Smooth muscle cell (in vitro differentiated cells): ENCODE measurements around the gene CDK8. TPM values are rescaled to one million over a fixed set of nuclear protein-coding genes. Genes with fewer than 3 reads are reported as not detected.

Source experiments
- DNase-seq: peaks from one replicate; lab custom pipeline; 2025; ENCODE audit not compliant: unreplicated experiment; lab: John Stamatoyannopoulos, UW
- H2AFZ ChIP-seq: fragments of 200-600 bp; sonication (generic); 2 replicates; pipeline ENCODE4 v1.6.0; 2016; ENCODE audit warnings: antibody characterized with exemption, low read depth, mild to moderate bottlenecking
- H3F3A ChIP-seq: fragments of 200-600 bp; sonication (generic); 2 replicates; pipeline ENCODE4 v1.6.0; 2017; ENCODE audit warnings: antibody characterized with exemption, low read depth
- H3K27ac ChIP-seq: fragments of 200-600 bp; sonication (generic); 2 replicates; pipeline ENCODE4 v1.5.1; 2016; ENCODE audit warnings: low read depth, mild to moderate bottlenecking
- H3K27me3 ChIP-seq: fragments of 200-600 bp; sonication (generic); 2 replicates; pipeline ENCODE4 v1.6.1; 2016; ENCODE audit warnings: low read depth, mild to moderate bottlenecking
- H3K36me3 ChIP-seq: fragments of 200-600 bp; sonication (generic); 2 replicates; pipeline ENCODE4 v1.5.1; 2016; ENCODE audit warnings: low read depth
- H3K4me1 ChIP-seq: fragments of 200-600 bp; sonication (generic); 2 replicates; pipeline ENCODE4 v1.5.1; 2016; ENCODE audit warnings: low read depth
- H3K4me2 ChIP-seq: fragments of 200-600 bp; sonication (generic); 2 replicates; pipeline ENCODE4 v1.6.0; 2016; ENCODE audit warnings: mild to moderate bottlenecking
- H3K4me3 ChIP-seq: fragments of 200-600 bp; sonication (generic); 2 replicates; pipeline ENCODE4 v1.5.1; 2016; ENCODE audit warnings: mild to moderate bottlenecking
- H3K79me2 ChIP-seq: fragments of 200-600 bp; sonication (generic); 2 replicates; pipeline ENCODE4 v1.6.0; 2016; ENCODE audit warnings: low read depth, mild to moderate bottlenecking
- H3K9ac ChIP-seq: fragments of 200-600 bp; sonication (generic); 2 replicates; pipeline ENCODE4 v1.6.0; 2016; ENCODE audit warnings: low read depth
- H3K9me3 ChIP-seq: fragments of 200-600 bp; sonication (generic); replicated peaks from 2 replicates; pipeline ENCODE4 v1.5.1; 2016; ENCODE audit warnings: low read depth
- H4K20me1 ChIP-seq: fragments of 200-600 bp; sonication (generic); 2 replicates; pipeline ENCODE4 v1.6.0; 2016; ENCODE audit warnings: low read depth
- WGBS: methylation state at CpG from one replicate; pipeline ENCODE4 v1.1.7; 2016; ENCODE audit warnings: low lambda C conversion rate; 5-methylcytosine and 5-hydroxymethylcytosine counted together
- polyA plus RNA-seq: library from polyadenylated mRNA; unstranded; fragments of >200 nt; fragmentation: Nextera tagmentation; extraction: Ambion mirVana; gene quantifications from 2 replicates; pipeline ENCODE4 v1.2.1, GENCODE V29; 2016
- total RNA-seq: library from RNA; depleted of rRNA; stranded (reverse); fragments of >200 nt; gene quantifications from 2 replicates; pipeline ENCODE4 v1.2.3, GENCODE V29; 2014
- TF ChIP-seq, protein P1 (sequence below): fragments of 200-600 bp; sonication (generic); IDR thresholded peaks from 2 replicates; pipeline ENCODE4 v1.5.1; 2017; ENCODE audit warnings: borderline replicate concordance, mild to moderate bottlenecking, antibody characterized with exemption; ENCODE audit not compliant: insufficient read depth, poor library complexity, severe bottlenecking

The CDK8 gene
- total and polyA plus RNA-seq, 2 experiments from 2014 or later: 12.6 to 45.4 TPM

DNA sequence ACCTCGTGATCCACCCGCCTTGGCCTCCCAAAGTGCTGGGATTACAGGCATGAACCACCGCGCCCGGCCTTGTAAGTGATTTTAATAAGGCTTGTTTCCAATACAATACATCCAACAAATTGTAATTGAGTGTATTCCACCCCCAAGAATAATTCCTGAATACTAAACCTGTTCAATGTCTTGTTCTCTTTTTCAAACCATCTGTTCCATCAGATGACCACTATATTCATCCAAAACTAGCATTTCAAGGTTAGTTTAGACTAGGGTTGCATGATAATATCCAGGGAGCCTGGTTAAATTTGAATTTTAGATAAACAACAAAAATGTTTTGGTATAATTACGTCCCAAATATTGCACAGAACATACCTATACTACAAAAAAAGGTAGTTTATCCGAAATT is 168.1 kb downstream of the CDK8 start:
- Histone ChIP-seq H3K79me2 (no peaks in the 10 kb centered on the region), H3K27ac (no peak overlapping the region), H3K4me2 (no peak overlapping the region), H3K27me3 (no peaks in the 10 kb centered on the region), H3K4me3 (no peak overlapping the region), H3K9ac (no peak overlapping the region), H3K9me3 (no peaks in the 10 kb centered on the region), H3K36me3 (no peaks in the 10 kb centered on the region), H3K4me1 (peaks cover 8% of the 10 kb centered on the region), H3F3A (peaks cover 16% of the 10 kb centered on the region), H4K20me1 (no peaks in the 10 kb centered on the region), H2AFZ (no peak overlapping the region)
- TF ChIP-seq, protein P1, sequence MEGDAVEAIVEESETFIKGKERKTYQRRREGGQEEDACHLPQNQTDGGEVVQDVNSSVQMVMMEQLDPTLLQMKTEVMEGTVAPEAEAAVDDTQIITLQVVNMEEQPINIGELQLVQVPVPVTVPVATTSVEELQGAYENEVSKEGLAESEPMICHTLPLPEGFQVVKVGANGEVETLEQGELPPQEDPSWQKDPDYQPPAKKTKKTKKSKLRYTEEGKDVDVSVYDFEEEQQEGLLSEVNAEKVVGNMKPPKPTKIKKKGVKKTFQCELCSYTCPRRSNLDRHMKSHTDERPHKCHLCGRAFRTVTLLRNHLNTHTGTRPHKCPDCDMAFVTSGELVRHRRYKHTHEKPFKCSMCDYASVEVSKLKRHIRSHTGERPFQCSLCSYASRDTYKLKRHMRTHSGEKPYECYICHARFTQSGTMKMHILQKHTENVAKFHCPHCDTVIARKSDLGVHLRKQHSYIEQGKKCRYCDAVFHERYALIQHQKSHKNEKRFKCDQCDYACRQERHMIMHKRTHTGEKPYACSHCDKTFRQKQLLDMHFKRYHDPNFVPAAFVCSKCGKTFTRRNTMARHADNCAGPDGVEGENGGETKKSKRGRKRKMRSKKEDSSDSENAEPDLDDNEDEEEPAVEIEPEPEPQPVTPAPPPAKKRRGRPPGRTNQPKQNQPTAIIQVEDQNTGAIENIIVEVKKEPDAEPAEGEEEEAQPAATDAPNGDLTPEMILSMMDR: no peak
- DNase-seq: no peak
- WGBS: 97% methylated on average over 7 of the region's 7 CpGs

DNA sequence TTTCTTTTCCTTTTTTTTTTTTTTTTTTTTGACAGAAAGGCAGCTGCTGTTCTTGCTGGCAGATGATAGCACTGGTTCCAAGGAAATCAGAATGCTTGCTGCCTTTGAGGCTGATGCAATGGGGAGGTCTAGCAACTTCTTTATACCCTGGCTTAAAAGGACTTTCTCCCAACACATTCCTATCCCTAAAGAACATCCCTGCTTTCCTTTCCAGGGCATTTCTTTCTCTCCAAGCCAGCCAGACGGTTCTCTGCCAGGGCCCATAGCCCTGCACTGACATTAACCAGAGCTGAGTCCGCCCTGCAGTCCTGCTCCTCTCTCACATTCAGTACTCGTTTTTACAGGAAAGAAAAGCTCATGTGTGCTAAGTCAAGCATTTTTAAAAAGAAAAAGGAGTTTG is 169.7 kb downstream of the CDK8 start:
- DNase-seq: no peak
- 11% methylated on average over 3 of the region's 3 CpGs for WGBS

DNA sequence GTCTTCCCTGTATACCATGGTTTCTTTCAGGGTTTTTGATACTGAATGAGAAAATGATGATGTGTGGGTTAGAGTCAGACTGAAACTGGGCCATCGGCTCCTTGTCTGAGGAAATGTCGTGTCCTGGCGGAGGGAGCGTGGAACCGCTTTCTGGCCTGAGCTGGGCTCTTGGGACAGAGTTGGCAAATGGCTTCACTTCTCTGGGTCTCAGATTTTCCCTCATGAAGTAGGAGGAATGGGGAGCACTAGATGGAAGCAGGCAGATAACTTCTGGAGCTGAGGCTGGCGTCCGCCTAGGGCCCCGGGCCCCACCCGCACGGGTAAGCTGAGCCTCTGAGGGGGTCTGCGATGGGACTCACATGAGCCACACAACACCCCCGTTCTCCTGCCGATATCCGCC is 170.3 kb downstream of the CDK8 start:
- no peaks in the 10 kb centered on the region for H3K27me3 ChIP-seq
- no peak overlapping the region for H3K4me2 ChIP-seq
- no peaks in the 10 kb centered on the region for H3K9me3 ChIP-seq
- peaks cover 16% of the 10 kb centered on the region for H3F3A ChIP-seq
- no peak overlapping the region for H2AFZ ChIP-seq
- no peak overlapping the region for H3K9ac ChIP-seq
- WGBS: 90% methylated on average over 14 of the region's 14 CpGs
- no peaks in the 10 kb centered on the region for H3K79me2 ChIP-seq
- no peak for DNase-seq
- H3K27ac ChIP-seq: no peak overlapping the region
- peaks cover 8% of the 10 kb centered on the region for H3K4me1 ChIP-seq
- H3K4me3 ChIP-seq: no peak overlapping the region
- no peaks in the 10 kb centered on the region for H4K20me1 ChIP-seq
- no peaks in the 10 kb centered on the region for H3K36me3 ChIP-seq
- TF ChIP-seq, protein P1: no peak

More for the DNA sequence above, 169.7 kb downstream of the CDK8 start:
- no peaks in the 10 kb centered on the region for H3K79me2 ChIP-seq
- peaks cover 8% of the 10 kb centered on the region for H3K4me1 ChIP-seq
- H4K20me1 ChIP-seq: no peaks in the 10 kb centered on the region
- no peak overlapping the region for H2AFZ ChIP-seq
- H3K9me3 ChIP-seq: no peaks in the 10 kb centered on the region
- no peak overlapping the region for H3K27ac ChIP-seq
- H3K9ac ChIP-seq: no peak overlapping the region
- TF ChIP-seq, protein P1: no peak
- peak overlapping the region; percentile 44 for H3K4me2 ChIP-seq
- no peak overlapping the region for H3K4me3 ChIP-seq
- H3K36me3 ChIP-seq: no peaks in the 10 kb centered on the region
- no peaks in the 10 kb centered on the region for H3K27me3 ChIP-seq
- H3F3A ChIP-seq: peaks cover 16% of the 10 kb centered on the region

DNA sequence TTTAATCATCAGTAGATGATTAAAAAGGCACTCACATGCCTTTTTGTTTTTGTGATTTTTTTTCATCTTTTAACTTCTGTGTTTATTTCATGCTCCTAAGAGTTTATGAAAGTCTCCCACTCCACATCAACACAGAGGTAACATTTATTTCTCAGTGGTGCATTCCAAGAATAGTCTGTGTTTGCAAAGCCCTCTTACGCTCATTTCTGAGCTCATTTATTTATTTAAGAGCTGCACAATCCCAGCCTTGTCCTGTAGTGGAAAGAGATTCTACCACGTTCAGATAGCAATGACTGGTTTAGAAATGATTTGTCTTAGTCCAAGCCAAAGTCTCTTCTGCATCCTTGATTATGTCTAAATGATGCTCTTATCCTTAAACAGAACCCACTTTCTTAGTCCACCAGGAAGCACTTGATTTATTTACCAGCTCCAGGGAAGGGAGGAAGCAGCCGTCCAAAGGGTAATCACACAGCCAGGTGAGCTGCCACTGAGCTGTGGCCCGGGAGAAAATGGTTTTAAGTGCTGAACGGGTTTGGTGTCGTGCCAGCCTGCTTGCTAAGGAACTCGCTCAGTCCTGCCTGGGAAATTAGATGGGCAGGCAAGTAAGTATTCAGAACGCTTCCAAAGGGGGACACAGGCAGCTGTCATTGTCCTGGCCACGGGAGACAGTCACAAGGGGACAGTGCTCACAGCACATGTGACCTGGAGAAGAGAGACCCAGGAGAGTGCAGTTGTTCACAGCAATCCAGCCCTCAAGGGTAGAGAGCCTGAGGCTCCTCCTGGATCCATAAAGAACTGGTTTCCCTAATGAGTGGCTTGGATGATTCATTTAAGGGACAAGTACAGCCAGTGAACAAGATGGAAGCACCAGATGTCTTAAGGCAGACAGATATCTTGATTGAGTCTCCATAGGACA is 171.8 kb downstream of the CDK8 start:
- H3K4me1 ChIP-seq: peaks cover 8% of the 10 kb centered on the region
- no peak overlapping the region for H2AFZ ChIP-seq
- H3K27ac ChIP-seq: no peak overlapping the region
- H3K9ac ChIP-seq: no peak overlapping the region
- no peaks in the 10 kb centered on the region for H3K9me3 ChIP-seq
- no peaks in the 10 kb centered on the region for H3K79me2 ChIP-seq
- no peak for DNase-seq
- H3K27me3 ChIP-seq: no peaks in the 10 kb centered on the region
- 59% methylated on average over 9 of the region's 9 CpGs for WGBS
- H3K36me3 ChIP-seq: no peaks in the 10 kb centered on the region
- peaks cover 16% of the 10 kb centered on the region for H3F3A ChIP-seq
- H4K20me1 ChIP-seq: no peaks in the 10 kb centered on the region
- TF ChIP-seq, protein P1: no peak
- H3K4me3 ChIP-seq: no peak overlapping the region
- peak overlapping the region; percentile 57 for H3K4me2 ChIP-seq
